GM12878 (cell line): ENCODE measurements around the gene DISC1. TPM values are rescaled to one million over a fixed set of nuclear protein-coding genes. Genes with fewer than 3 reads are reported as not detected.

Experiments
- ATAC-seq: fragments of 200-7000 bp; cut with Tn5 transposase; 3 replicates; pipeline ENCODE4 v1.9.1; 2020; ENCODE audit warnings: mild to moderate bottlenecking, moderate library complexity
- BruUV-seq: library from RNA; stranded (reverse); fragments of 400-500 nt; replicated peaks from 2 replicates; lab custom pipeline; 2021; lab: Mats Ljungman, UMichigan
- CTCF ChIA-PET: fragments of 300-600 bp; sonication (Branson Sonifier 250); formaldehyde crosslinking; extraction: SDS; loops from one replicate; lab custom pipeline; 2021; ENCODE audit warnings: inconsistent platforms; lab: Yijun Ruan, JAX
- POLR2A ChIA-PET: fragments of 350-600 bp; formaldehyde crosslinking; extraction: SDS; loops from one replicate; lab custom pipeline; 2021; ENCODE audit warnings: inconsistent platforms; lab: Charles Lee
- RAD21 ChIA-PET: fragments of 300-600 bp; sonication (Branson Sonifier 250); formaldehyde crosslinking; loops from one replicate; lab custom pipeline; 2023; ENCODE audit warnings: antibody characterized with exemption; ENCODE audit not compliant: unreplicated experiment; lab: Charles Lee
- SMC1A ChIA-PET: fragments of 300-600 bp; sonication (Branson Sonifier 250); formaldehyde crosslinking; loops from one replicate; lab custom pipeline; 2023; ENCODE audit not compliant: unreplicated experiment, uncharacterized antibody; lab: Charles Lee
- DNase-seq: peaks from one replicate; pipeline ENCODE4 v3.0.0-alpha.2; 2011; ENCODE audit warnings: low read depth, low spot score
- FAIRE-seq: peaks from 3 replicates; lab custom pipeline; 2011; peaks lifted over from hg19 to GRCh38; lab: Jason Lieb, UNC
- H2AFZ ChIP-seq: 2 replicates; pipeline ENCODE4 v1.6.0; 2011; ENCODE audit warnings: low read depth, low read length, control low read depth; ENCODE audit not compliant: control insufficient read depth
- H3K27ac ChIP-seq: 2 replicates; pipeline ENCODE4 v1.5.1; 2011; ENCODE audit warnings: control low read depth; ENCODE audit not compliant: control insufficient read depth, insufficient read depth
- H3K27me3 ChIP-seq, 2 experiments: replicated peaks in 1 of 2; 2 replicates each; pipeline versions ENCODE4 v1.6.0 to v1.6.1; 2011; ENCODE audit warnings: low read length in 1 of 2; ENCODE audit not compliant: control insufficient read depth in 2 of 2, insufficient read depth in 2 of 2
- H3K36me3 ChIP-seq, 2 experiments: 2 replicates each; pipeline ENCODE4 v1.5.1; 2011; ENCODE audit warnings: low read length in 1 of 2; ENCODE audit not compliant: control insufficient read depth in 2 of 2, insufficient read depth in 2 of 2
- H3K4me1 ChIP-seq: 2 replicates; pipeline ENCODE4 v1.6.1; 2011; ENCODE audit warnings: mild to moderate bottlenecking, low read length, moderate library complexity, mixed read lengths; ENCODE audit not compliant: control insufficient read depth, insufficient read depth
- H3K4me2 ChIP-seq: 2 replicates; pipeline ENCODE4 v1.6.0; 2011; ENCODE audit warnings: control low read depth; ENCODE audit not compliant: control insufficient read depth, insufficient read depth
- H3K4me3 ChIP-seq: fragments of 200-600 bp; sonication (generic); 2 replicates; pipeline ENCODE4 v1.5.1; 2016
- H3K79me2 ChIP-seq: 2 replicates; pipeline ENCODE4 v1.6.0; 2011; ENCODE audit warnings: low read length; ENCODE audit not compliant: control insufficient read depth, insufficient read depth
- H3K9ac ChIP-seq: 2 replicates; pipeline ENCODE4 v1.8.0; 2011; ENCODE audit warnings: low read length, control low read depth, mixed read lengths; ENCODE audit not compliant: control insufficient read depth, insufficient read depth
- H3K9me3 ChIP-seq: replicated peaks from 3 replicates; pipeline ENCODE4 v1.5.1; 2011; ENCODE audit warnings: mild to moderate bottlenecking, low read length; ENCODE audit not compliant: control insufficient read depth, insufficient read depth
- H4K20me1 ChIP-seq: 2 replicates; pipeline ENCODE4 v1.6.0; 2011; ENCODE audit not compliant: control insufficient read depth, insufficient read depth
- EZH2 ChIP-seq: IDR thresholded peaks from 2 replicates; pipeline ENCODE4 v1.6.1; 2012; ENCODE audit warnings: low read depth, mild to moderate bottlenecking, control low read depth, inconsistent platforms, low read length, borderline replicate concordance; ENCODE audit not compliant: control insufficient read depth
- SUZ12 ChIP-seq: fragments of 200-600 bp; sonication (generic); IDR thresholded peaks from one replicate; pipeline ENCODE4 v1.6.1; 2018; ENCODE audit warnings: antibody characterized with exemption, mild to moderate bottlenecking; ENCODE audit not compliant: unreplicated experiment
- ZSCAN29 ChIP-seq: fragments of 450-650 bp; IDR thresholded peaks from 2 replicates; pipeline ENCODE4 v1.6.1; 2017; ENCODE audit warnings: mild to moderate bottlenecking, moderate library complexity
- WGBS: methylation state at CpG from one replicate; pipeline ENCODE4 v1.1.6; 2016; ENCODE audit warnings: low lambda C conversion rate; ENCODE audit not compliant: insufficient replicate concordance, insufficient coverage; ENCODE audit errors: missing lambda C conversion rate; 5-methylcytosine and 5-hydroxymethylcytosine counted together
- in situ Hi-C: fragments of 300-500 bp; cut with MboI; formaldehyde crosslinking; loops from 9 replicates; pipeline ENCODE4 v1.14.3; 2018; ENCODE audit warnings: mixed read lengths
- intact Hi-C: fragments of 100-400 bp; cut with micrococcal nuclease; formaldehyde crosslinking; loops from one replicate; pipeline ENCODE4 v1.14.2; 2022; ENCODE audit not compliant: unreplicated experiment
- polyA plus RNA-seq, 11 experiments: library from polyadenylated mRNA; depleted of rRNA in 4 of 11; unstranded in 6 of 11; stranded (reverse) in 5 of 11; fragments of >200 nt; fragmentation: Nextera tagmentation in 4 of 11; fragmentation: Illumina TruSeq in 1 of 11; extraction: Ambion mirVana in 4 of 11; extraction: Trizol in 1 of 11; gene quantifications; 1 replicate in 1 of 11; 2 replicates in 10 of 11; pipeline versions ENCODE4 v1.2.1 to v1.2.3, GENCODE V29; 2011 to 2016; ENCODE audit warnings: inconsistent platforms in 2 of 11, missing spikeins in 2 of 11, low read depth in 1 of 11
- total RNA-seq, 4 experiments: library from RNA; depleted of rRNA in 3 of 4; stranded (reverse); fragments of >200 nt in 3 of 4; fragmentation: Illumina TruSeq in 1 of 4; extraction: Trizol in 1 of 4; gene quantifications; 2 replicates each; pipeline versions ENCODE4 v1.2.1 to v1.2.3, GENCODE V29; 2013 to 2021

Gene DISC1
- total and polyA plus RNA-seq, 10 of the 15 experiments (the other 5 are each of a cell fraction or from before 2014, with no cell fraction given) = 0.05 to 0.72 (median 0.19) TPM; not detected in 1

GRCh38 chr1:231750818-231751362 lies 124.3 kb downstream of the DISC1 start:
- RAD21 ChIA-PET = no interaction called here
- CTCF ChIA-PET = no interaction called here
- in situ Hi-C loops (no loop called here), intact Hi-C loops (no loop called here)
- DNase-seq (no peak), FAIRE-seq (no peak)
- WGBS = 33% methylated on average over 3 of the region's 3 CpGs
- SMC1A ChIA-PET = no interaction called here
- Histone ChIP-seq H3K4me1 (no peaks in the 10 kb centered on the region), H3K9me3 (peaks cover 2% of the 10 kb centered on the region; the same call in 1 of the 3 replicates), H3K9ac (no peak overlapping the region), H3K79me2 (no peaks in the 10 kb centered on the region), H3K36me3 (no peaks in the 10 kb centered on the region), H3K4me3 (no peak overlapping the region), H3K27me3 (no peaks in the 10 kb centered on the region), H3K27ac (no peak overlapping the region), H2AFZ (no peak overlapping the region), H4K20me1 (no peaks in the 10 kb centered on the region)
- POLR2A ChIA-PET = no interaction called here
- BruUV-seq = no TSS peak
- no peak for TF ChIP-seq EZH2
- TF ChIP-seq, all 136 proteins: peak for 0
- no peak overlapping the region for H3K4me2 ChIP-seq
- ATAC-seq = no peak

GRCh38 chr1:231751415-231751814 lies 124.8 kb downstream of the DISC1 start:
- RAD21 ChIA-PET = no interaction called here
- intact Hi-C loops (no loop called here), in situ Hi-C loops (no loop called here)
- Histone ChIP-seq H2AFZ (no peak overlapping the region), H3K27me3 (no peaks in the 10 kb centered on the region), H3K9me3 (peaks cover 2% of the 10 kb centered on the region; the same call in 1 of the 3 replicates), H3K4me2 (no peak overlapping the region), H3K4me3 (no peak overlapping the region), H3K27ac (no peak overlapping the region), H3K79me2 (no peaks in the 10 kb centered on the region), H4K20me1 (no peaks in the 10 kb centered on the region), H3K4me1 (no peaks in the 10 kb centered on the region), H3K9ac (no peak overlapping the region), H3K36me3 (no peaks in the 10 kb centered on the region)
- no peak for TF ChIP-seq ZSCAN29
- no peak for TF ChIP-seq SUZ12
- DNase-seq = no peak
- CTCF ChIA-PET = no interaction called here
- SMC1A ChIA-PET = no interaction called here
- no peak for ATAC-seq
- no peak for FAIRE-seq
- POLR2A ChIA-PET = no interaction called here
- no TSS peak for BruUV-seq
